ENCODE measurements around the gene SYMPK.

SYMPK gene

GRCh38 chr19:45866400-45867176, 3.6 kb upstream of the SYMPK start:
- no peak for DNase-seq

GRCh38 chr19:45865269-45865948, 2.5 kb upstream of the SYMPK start:
- DNase-seq, result no peak

GRCh38 chr19:45864629-45865082, 1.7 kb upstream of the SYMPK start:
- peak; percentile 5 for DNase-seq

GRCh38 chr19:45863840-45864628, 1.1 kb upstream of the SYMPK start, which contains the start of gene FOXA3:
FOXA3 (plus strand) TSS chr19:45864326; CDS start chr19:45864457, 131 bp downstream.
- DNase-seq, result peak; percentile 36

GRCh38 chr19:45863335-45863839, 440 bp upstream of the SYMPK start:
- DNase-seq, result no peak

GRCh38 chr19:45862271-45862563, 730 bp downstream of the SYMPK start:
- DNase-seq, result no peak

- no peak for DNase-seq
Measured at GRCh38 chr19:45860359-45861259, 2.3 kb downstream of the SYMPK start.

GRCh38 chr19:45854167-45854778, 8.7 kb downstream of the SYMPK start:
- no peak for DNase-seq

- no peak for DNase-seq
Measured at GRCh38 chr19:45852983-45853382, 10.0 kb downstream of the SYMPK start.

- DNase-seq, result no peak
Measured at GRCh38 chr19:45852145-45852750, 10.7 kb downstream of the SYMPK start.

GRCh38 chr19:45848922-45849321, 14.0 kb downstream of the SYMPK start:
- DNase-seq, result no peak

- no peak for DNase-seq
Measured at GRCh38 chr19:45847663-45848062, 15.3 kb downstream of the SYMPK start.

- DNase-seq, result no peak
Measured at GRCh38 chr19:45842198-45842597, 20.7 kb downstream of the SYMPK start.

GRCh38 chr19:45834970-45835369, 28.0 kb downstream of the SYMPK start:
- no peak for DNase-seq

- no peak for DNase-seq
Measured at GRCh38 chr19:45828945-45829344, 34.0 kb downstream of the SYMPK start.

GRCh38 chr19:45828523-45828922, 34.4 kb downstream of the SYMPK start:
- no peak for DNase-seq

- no peak for DNase-seq
Measured at GRCh38 chr19:45827459-45828093, 35.4 kb downstream of the SYMPK start.

- no peak for DNase-seq
Measured at GRCh38 chr19:45826934-45827333, 36.0 kb downstream of the SYMPK start.

- DNase-seq, result no peak
Measured at GRCh38 chr19:45825917-45826893, 36.7 kb downstream of the SYMPK start.

GRCh38 chr19:45825263-45825605, 37.7 kb downstream of the SYMPK start:
- DNase-seq, result no peak

Data from eye (tissue), 1 donor.